Mucosa of stomach (tissue), 1 donor: ENCODE results near the gene LCOR.

Experiments
- H3K27me3 ChIP-seq: one replicate; pipeline ENCODE4 v1.7.0; 2013; ENCODE audit warnings: mild to moderate bottlenecking, low read length; ENCODE audit not compliant: control insufficient read depth, insufficient read depth
- H3K36me3 ChIP-seq: one replicate; pipeline ENCODE4 v1.7.0; 2013; ENCODE audit warnings: low read length; ENCODE audit not compliant: control insufficient read depth, insufficient read depth
- H3K4me1 ChIP-seq: one replicate; pipeline ENCODE4 v1.7.0; 2013; ENCODE audit warnings: mild to moderate bottlenecking, low read length; ENCODE audit not compliant: control insufficient read depth, insufficient read depth
- H3K4me3 ChIP-seq: one replicate; pipeline ENCODE4 v1.7.0; 2013; ENCODE audit warnings: low read length
- H3K9ac ChIP-seq: one replicate; pipeline ENCODE4 v1.7.0; 2013; ENCODE audit warnings: mild to moderate bottlenecking, low read length, moderate library complexity
- H3K9me3 ChIP-seq: one replicate; pipeline ENCODE4 v1.7.0; 2013; ENCODE audit warnings: mild to moderate bottlenecking, low read length, moderate library complexity; ENCODE audit not compliant: control insufficient read depth
- donor health status: Pancreatic carcinoma.

The LCOR gene

DNA sequence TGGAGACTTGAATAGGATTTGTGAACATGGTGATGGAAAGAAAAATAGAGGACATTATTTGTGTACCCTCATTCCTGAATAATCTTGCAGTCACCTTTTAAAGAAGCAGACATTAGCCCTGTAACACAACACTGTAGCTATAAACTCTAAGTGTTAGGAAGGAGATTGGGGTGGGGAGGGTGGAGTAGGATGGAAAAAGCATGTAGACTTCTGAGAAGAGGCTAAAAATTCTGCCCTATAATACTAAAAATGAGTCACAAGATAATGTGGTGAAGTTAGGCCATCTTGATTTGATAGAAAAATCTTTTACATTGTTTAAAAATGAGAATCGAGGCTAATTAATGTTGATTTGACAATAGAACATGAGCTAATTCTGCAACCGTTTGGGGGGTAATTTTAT lies 128.8 kb downstream of the LCOR start:
- no peak overlapping the region for H3K9ac ChIP-seq
- H3K4me3 ChIP-seq, result no peak overlapping the region
- H3K27me3 ChIP-seq, result no peaks in the 10 kb centered on the region

GRCh38 chr10:96964131-96964530 lies 132.0 kb downstream of the LCOR start:
- H3K4me3 ChIP-seq, result no peak overlapping the region
- H3K9ac ChIP-seq, result no peak overlapping the region
- H3K27me3 ChIP-seq, result no peaks in the 10 kb centered on the region
- H3K9me3 ChIP-seq, result no peaks in the 10 kb centered on the region
- H3K36me3 ChIP-seq, result no peaks in the 10 kb centered on the region
- H3K4me1 ChIP-seq, result no peaks in the 10 kb centered on the region

More for the DNA sequence above, 128.8 kb downstream of the LCOR start:
- Histone ChIP-seq H3K36me3 (no peaks in the 10 kb centered on the region), H3K9me3 (no peaks in the 10 kb centered on the region), H3K4me1 (no peaks in the 10 kb centered on the region)

- no peak overlapping the region for H3K4me3 ChIP-seq
- no peak overlapping the region for H3K9ac ChIP-seq
- H3K27me3 ChIP-seq, result no peaks in the 10 kb centered on the region
- H3K36me3 ChIP-seq, result no peaks in the 10 kb centered on the region
- no peaks in the 10 kb centered on the region for H3K9me3 ChIP-seq
- no peaks in the 10 kb centered on the region for H3K4me1 ChIP-seq
Observed at GRCh38 chr10:96967847-96968246, 135.7 kb downstream of the LCOR start.

DNA sequence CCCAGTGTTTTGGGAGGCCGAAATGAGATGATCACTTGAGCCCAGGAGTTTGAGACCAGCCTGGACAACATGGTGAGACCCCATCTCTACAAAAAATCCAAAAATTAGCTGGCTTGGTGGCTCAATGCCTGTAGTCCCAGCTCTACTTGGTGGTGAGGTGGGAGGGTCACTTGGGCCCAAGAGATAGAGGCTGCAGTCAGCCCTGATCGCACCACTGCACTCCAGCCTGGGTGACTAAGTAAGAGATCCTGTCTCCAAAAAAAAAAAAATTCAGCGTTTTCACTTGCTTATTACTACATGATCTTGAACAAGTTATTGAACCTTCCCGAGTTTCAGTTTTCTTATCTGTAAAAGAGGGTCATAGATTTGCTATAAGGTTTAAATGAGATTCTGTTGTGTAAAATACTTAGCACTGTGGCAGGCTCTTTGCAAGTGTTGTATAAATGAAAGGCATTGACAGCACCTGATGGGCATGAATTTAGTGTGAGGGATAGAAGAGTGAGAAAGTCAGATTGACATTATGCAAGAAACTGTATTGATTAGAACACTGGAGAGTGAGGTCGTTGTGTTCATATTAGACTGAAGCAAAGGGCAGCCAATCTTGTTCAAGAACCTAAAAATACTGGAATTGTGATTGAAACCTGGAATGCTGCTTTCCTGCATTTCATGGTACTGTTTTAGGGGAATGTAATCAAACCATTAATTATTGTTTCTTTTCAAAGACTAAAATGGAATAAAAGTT lies 136.8 kb downstream of the LCOR start:
- Histone ChIP-seq H3K36me3 (no peaks in the 10 kb centered on the region), H3K4me3 (no peak overlapping the region), H3K9ac (no peak overlapping the region), H3K4me1 (no peaks in the 10 kb centered on the region), H3K9me3 (no peaks in the 10 kb centered on the region), H3K27me3 (no peaks in the 10 kb centered on the region)

DNA sequence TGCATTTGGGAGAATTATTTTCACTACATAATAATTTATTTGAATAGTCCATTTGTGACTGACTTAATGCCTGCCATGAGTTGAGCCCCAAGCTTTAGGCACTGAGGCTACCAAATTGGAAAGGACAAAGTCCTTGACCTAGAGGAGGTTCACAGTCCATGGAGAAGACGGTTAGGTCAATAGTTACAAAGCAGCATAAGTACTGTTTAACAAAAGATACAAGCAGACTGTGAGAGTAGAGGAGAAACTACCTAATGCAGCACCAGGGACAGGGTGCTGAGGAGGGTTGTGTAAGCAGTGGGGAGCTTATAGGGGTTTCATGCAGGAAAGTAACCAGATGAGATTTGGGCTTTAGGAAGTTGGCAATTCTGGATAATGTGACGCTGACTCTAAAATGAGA lies 139.2 kb downstream of the LCOR start:
- Histone ChIP-seq H3K4me3 (no peak overlapping the region), H3K36me3 (no peaks in the 10 kb centered on the region), H3K9me3 (no peaks in the 10 kb centered on the region), H3K4me1 (no peaks in the 10 kb centered on the region), H3K9ac (no peak overlapping the region), H3K27me3 (no peaks in the 10 kb centered on the region)

GRCh38 chr10:96972264-96972663 lies 140.2 kb downstream of the LCOR start:
- Histone ChIP-seq H3K4me3 (no peak overlapping the region), H3K36me3 (no peaks in the 10 kb centered on the region), H3K9me3 (no peaks in the 10 kb centered on the region), H3K27me3 (no peaks in the 10 kb centered on the region), H3K4me1 (no peaks in the 10 kb centered on the region), H3K9ac (no peak overlapping the region)

DNA sequence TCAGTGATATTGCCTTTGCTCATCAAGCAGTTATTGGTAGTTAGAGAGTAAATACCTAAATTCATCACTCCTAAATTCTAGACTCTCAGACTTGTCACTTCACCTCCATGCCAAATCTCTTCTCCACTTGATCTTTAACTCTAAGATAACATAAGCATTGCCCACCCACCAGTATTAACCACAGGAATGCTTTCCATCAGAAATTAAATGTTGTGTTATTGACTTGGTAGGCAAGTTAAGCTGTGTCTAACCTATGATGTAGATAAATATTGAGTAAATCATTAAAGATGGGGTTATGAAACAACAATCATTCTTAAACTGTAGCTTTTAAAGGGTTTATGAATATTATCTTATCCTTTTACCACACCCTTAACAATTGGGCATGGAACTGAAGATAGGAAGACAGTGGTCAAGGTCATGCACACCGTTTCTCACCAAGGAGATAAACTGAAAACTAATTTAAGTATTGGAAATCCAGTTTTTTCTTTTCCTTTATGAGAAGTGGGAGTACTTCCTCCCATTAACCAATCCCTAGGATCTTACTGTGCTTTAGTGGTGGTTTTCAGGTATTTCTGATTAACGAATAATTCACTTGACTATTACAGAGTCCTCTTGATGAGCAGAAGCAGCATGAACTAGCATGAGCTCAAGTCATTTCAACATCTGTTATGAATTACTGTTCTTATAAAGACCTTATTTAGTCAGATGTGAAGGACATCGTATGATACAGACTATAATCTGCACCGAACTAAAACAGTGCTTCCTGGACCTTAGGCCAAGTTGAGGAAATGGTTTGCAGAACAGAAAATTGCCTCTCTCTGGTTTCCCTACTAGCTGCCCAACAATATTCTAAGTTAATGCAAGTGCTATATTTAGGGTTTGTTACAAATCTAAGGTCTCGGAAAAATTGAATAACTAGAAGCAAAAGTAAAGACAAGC lies 142.0 kb downstream of the LCOR start:
- H3K4me1 ChIP-seq, result no peaks in the 10 kb centered on the region

GRCh38 chr10:96975136-96975535 lies 143.0 kb downstream of the LCOR start:
- Histone ChIP-seq H3K9ac (no peak overlapping the region), H3K9me3 (no peaks in the 10 kb centered on the region), H3K4me1 (no peaks in the 10 kb centered on the region), H3K36me3 (no peaks in the 10 kb centered on the region), H3K4me3 (no peak overlapping the region), H3K27me3 (no peaks in the 10 kb centered on the region)

More for the DNA sequence above, 142.0 kb downstream of the LCOR start:
- no peaks in the 10 kb centered on the region for H3K36me3 ChIP-seq
- no peak overlapping the region for H3K4me3 ChIP-seq
- H3K27me3 ChIP-seq, result no peaks in the 10 kb centered on the region
- no peaks in the 10 kb centered on the region for H3K9me3 ChIP-seq
- no peak overlapping the region for H3K9ac ChIP-seq

- Histone ChIP-seq H3K27me3 (no peaks in the 10 kb centered on the region), H3K4me1 (no peaks in the 10 kb centered on the region), H3K9me3 (no peaks in the 10 kb centered on the region), H3K4me3 (no peak overlapping the region), H3K36me3 (no peaks in the 10 kb centered on the region), H3K9ac (no peak overlapping the region)
Observed at GRCh38 chr10:96978621-96979154, 146.6 kb downstream of the LCOR start.

DNA sequence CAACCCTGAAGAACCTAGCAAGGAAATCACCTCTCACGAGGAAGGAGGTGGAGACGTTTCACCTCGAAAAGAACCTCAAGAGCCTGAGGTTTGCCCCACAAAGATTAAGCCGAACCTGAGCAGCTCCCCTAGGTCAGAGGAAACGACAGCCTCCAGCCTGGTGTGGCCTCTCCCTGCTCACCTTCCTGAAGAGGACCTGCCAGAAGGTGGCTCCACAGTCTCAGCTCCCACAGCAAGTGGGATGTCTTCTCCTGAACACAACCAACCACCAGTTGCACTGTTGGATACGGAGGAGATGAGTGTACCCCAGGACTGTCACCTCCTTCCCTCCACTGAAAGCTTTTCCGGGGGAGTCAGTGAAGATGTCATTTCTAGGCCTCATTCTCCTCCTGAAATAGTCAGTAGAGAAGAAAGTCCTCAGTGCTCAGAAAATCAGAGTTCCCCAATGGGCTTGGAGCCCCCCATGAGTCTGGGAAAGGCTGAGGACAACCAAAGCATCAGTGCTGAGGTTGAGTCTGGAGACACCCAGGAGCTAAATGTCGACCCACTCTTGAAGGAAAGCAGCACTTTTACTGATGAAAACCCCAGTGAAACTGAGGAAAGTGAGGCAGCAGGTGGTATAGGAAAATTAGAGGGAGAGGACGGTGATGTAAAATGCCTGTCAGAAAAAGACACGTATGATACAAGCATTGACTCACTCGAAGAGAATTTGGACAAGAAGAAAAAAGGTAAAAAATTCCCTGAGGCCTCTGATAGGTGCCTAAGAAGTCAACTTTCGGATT lies 150.2 kb downstream of the LCOR start:
- H3K4me1 ChIP-seq, result no peaks in the 10 kb centered on the region
- no peaks in the 10 kb centered on the region for H3K36me3 ChIP-seq
- H3K27me3 ChIP-seq, result no peaks in the 10 kb centered on the region
- H3K9me3 ChIP-seq, result no peaks in the 10 kb centered on the region
- no peak overlapping the region for H3K4me3 ChIP-seq
- no peak overlapping the region for H3K9ac ChIP-seq

DNA sequence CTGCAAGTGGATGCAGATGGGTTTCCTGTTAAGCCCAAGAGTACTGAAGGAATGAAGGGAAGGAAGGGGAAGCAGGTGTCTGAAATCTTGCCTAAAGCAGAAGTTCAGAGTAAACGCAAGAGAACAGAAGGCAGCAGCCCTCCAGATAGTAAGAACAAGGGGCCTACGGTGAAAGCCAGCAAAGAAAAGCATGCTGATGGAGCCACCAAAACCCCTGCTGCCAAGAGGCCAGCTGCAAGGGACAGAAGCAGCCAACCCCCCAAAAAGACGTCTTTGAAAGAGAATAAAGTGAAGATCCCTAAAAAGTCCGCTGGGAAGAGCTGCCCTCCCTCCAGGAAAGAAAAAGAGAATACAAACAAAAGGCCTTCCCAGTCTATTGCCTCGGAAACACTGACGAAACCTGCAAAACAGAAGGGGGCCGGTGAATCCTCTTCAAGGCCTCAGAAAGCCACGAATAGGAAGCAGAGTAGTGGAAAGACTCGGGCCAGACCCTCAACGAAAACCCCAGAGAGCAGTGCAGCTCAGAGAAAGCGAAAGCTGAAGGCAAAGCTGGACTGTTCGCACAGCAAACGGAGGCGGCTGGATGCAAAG lies 152.5 kb downstream of the LCOR start:
- H3K27me3 ChIP-seq, result no peaks in the 10 kb centered on the region
- no peak overlapping the region for H3K9ac ChIP-seq
- no peaks in the 10 kb centered on the region for H3K4me1 ChIP-seq
- no peaks in the 10 kb centered on the region for H3K9me3 ChIP-seq
- H3K4me3 ChIP-seq, result no peak overlapping the region
- no peaks in the 10 kb centered on the region for H3K36me3 ChIP-seq
